HCEC 1CT (cell line): Measurements from ENCODE around the gene HM13.
"Not testable (repeated sequence)": the region's sequence is repeated elsewhere in the genome, so short reads cannot be mapped to it uniquely, and the experiment has no call there.

ENCODE experiments used
- DNase-seq: peaks from one replicate; pipeline ENCODE4 v3.0.0-alpha.2; 2017

The HM13 gene

DNA sequence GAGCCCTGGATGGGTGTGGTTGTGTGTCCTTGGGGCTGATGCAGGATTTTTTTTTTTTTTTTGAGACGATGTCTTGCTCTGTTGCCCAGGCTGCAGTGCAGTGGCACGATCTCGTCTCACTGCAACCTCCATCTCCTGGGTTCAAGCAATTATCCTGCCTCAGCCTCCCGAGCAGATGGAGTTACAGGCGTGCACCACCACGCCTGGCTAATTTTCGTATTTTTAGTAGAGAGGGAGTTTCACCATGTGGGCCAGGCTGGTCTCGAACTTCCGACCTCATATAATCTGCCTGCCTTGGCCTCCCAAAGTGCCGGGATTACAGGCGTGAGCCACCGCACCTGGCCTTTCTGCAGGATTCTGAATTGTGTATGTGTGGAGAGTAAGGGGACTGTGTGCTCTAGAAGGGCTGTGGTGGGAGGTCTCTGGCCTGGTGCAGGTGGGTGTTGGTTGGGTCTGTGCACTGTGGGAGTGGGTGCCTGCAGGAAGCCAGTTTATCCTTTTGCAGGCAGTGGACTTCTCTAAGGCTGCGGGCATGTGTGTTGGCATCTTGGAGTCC is 79.8 kb downstream of the HM13 start:
- no peak for DNase-seq

DNA sequence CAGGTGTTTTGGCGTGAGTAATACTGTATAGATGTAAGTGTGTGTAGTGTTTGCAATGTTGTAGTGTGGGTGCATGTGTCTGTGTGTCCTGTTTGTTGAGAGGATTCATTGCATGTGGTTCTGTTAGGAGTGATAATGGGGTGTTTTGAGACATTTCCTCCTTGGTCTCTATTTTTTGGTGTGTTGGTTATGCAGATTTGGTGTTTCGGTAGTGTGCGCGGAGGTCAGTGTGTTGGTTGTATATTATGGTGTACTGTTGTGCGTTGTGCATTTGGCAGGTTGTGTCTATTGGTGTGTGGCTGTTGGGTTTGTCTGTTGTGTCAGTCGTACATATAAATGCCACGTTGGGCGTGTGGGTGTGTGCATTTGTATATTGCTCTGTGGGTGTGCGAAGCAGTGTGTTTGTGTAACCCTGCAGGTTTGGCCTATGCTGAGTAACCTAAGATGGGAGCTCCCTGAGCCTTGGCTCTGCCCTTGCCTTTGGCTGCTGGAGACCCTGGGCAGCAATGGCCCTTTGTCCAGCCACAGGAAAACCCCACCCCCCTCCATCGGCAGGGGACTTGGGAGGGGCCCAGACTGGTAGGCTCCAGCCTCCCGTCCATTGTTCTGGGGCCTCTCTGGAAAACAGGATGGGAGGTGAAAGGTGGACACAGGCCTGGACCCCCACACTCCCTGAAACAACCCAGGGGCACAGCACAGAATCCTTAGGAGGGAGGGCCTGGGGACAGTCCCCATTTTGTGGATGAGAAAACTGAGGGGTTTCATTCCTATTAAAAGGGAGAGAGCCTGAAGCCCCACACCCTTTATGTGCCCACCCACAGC is 80.5 kb downstream of the HM13 start:
- no peak for DNase-seq

DNA sequence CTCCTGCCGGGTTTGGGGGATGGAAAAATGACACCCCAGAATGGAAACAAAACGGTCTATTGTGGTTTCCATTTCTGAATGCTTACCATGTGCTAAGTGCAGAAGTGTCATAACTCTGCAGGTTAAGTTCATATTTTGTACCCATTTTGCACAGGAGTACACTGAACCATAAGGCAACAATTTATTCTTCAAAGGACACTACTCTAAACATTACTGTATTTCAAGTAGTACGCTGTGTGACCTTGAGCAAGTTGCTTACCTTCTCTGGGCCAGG is 81.1 kb downstream of the HM13 start:
- no peak for DNase-seq

DNA sequence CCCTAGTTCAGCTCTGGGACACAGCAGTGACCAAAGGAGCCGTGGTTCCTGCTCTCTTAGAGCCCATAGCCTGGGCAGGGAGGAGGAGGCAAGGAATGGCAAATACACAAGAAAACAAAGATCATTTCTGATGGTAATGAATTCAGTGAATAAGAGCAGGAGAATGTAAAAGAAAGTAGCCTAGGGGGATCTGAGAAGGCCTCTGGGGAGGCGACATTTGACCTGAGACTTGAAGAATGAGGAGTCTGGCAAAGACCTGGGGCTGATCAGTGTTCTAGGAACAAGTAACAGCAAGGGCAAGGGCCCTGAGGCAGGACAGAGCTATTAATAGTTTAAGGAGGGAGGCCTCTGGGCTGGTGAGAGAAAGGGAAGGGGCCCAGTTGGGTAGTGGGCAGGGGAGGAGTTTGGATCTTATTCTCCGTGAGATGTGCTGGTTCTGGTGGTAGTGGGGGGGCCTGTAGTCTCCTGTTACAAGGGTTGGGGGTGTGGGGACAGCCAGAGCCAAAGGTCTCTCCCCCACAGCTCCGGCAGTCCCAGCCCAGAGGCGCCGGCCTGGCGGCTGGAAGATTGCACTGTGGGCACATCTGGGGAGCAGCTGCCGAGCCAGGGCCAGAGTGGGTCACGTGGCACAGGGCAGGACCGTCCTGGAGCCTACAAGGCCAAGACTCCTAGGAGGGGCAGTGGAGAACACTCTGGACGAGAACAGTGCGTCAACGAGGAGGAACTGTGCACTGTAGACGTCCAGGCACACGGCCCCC is 81.6 kb downstream of the HM13 start:
- DNase-seq, result peak; percentile 97

DNA sequence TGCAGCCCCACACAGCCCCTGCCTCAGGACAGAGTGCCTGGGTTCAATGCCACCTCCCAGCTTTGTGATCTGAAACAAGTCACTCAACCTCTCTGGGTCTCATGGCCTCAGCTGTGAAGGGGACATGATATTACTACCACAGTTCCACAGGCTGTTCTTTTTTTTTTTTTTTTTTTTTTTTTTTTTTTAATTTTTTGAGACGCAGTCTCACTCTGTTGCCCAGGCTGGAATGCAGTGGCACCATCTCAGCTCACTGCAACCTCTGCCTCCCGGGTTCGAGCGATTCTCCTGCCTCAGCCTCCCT is 82.1 kb downstream of the HM13 start:
- not testable (repeated sequence) for DNase-seq

DNA sequence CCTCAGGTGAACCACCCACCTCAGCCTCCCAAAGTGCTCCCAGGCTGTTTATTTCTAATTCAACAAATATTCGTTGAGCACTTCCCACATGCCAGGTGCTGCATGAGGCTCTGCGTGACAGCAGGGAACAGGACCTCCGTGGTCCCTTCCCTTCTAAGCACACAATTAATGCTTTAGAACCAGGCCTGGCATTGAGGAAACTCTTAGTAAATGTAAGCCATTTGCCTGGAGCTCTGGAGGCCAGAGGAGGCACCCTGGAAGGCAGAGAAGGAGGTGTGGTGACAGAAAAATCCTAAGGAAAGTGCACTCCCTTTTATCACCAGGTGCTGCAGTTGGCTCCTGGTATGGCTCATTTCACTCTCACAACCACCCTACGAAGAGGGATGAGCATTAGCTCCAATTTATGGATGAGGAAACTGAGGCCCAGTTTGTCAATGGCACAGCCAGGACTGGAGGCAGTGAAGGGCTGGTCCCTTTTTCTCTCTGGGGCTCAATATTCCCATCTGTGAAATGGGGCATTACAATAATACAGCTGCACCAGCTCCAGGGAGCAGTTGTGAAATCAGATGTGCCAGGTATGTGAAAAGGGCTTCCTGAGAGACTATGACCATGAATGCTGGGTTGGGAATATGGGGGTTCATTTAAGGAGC is 82.7 kb downstream of the HM13 start:
- no peak for DNase-seq

DNA sequence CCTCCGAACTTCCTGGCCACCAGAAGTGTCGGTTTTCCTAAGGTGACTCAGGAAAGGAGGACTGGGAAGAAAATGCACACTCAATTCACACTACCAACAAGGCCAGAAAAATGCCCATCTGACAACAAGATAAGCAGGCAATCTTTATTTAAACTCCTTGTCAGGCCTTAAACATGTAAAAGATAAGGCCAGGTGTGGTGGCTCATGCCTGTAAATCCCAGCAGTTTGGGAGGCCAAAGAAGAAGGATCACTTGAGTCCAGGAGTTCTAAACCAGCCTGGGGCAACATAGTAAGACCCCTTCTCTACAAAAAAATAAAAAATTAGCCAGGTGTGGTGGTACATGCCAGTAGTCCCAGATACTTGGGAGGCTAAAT is 83.2 kb downstream of the HM13 start:
- DNase-seq, result no peak

DNA sequence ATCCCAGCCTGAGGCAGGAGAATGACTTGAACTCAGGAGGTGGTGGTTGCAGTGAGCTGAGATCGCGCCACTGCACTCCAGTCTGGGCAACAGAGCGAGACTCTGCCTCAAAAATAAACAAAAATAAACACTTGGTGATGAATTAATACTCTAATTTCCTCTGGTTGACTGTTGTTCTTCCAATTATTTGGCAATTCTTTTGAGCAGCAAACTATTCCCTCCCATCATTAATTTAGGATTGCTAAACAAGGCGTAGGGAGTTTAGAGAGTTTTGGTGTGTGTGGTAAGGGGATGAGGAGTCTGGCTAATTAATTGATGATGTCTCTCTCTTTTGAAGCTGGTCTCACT is 88.2 kb downstream of the HM13 start:
- no peak for DNase-seq

DNA sequence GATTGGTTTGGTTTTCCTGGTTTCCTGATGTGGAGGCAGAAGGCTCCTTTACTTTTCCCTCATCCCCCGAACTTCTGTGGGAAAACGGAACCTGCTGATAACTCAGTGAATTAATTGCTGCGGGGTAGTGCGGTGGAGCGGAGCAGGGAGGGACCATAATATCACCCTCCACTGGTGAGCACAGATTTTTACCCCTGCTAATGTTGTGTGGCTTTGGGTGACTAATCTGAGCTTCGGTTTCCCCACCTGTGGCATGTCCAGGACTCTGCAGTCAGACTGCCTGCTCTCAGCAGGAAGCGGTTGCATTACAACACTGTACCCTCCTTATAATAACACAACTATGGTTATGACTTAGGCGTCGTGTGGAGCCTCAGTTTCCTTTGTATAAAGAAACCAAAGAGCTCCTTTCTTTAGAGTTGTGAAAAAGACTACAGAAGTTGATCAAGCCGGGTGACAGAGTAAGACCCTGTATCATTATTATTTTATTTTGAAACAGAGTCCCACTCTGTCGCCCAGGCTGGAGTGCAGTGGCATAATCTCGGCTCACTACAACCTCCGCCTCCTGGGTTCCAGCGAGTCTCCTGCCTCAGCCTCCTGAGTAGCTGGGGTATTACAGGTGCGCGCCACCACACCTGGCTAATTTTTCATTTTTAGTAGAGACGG is 88.7 kb downstream of the HM13 start:
- DNase-seq, result peak; percentile 64

DNA sequence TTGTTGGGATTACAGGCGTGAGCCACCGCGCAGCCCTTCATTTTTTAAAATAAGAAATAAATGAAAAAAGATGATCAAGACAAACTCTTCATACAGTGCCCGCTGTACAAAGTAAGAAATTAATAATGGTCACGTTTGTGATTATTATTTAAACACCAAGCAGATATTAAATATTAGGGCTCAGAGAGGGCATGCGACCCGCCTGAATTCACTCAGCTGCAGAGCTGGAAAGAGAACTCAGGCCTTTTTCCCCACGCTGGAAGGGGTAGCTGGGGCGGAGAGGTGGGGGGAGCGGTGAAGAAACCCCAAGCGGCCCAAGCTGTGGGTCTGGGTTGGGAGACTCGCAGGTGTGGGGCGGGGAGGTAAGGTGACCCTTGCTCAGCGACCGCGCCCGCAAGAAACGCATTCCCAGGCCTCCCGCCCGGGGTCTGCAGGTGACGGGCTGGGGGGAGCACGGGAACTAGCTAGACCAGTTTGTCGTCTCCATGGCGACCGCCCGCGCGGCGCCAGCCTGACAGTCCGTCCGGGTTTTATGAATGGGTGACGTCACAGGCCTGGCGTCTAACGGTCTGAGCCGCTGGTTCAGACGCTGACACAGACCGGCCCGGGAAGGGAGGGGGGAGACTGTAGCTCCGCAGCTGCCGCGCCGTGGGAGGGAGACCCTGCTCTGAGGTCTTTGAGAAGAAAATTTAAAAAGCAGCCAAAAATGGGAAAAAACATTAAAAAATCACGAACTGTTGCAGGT is 89.8 kb downstream of the HM13 start:
- peak; percentile 88 for DNase-seq

DNA sequence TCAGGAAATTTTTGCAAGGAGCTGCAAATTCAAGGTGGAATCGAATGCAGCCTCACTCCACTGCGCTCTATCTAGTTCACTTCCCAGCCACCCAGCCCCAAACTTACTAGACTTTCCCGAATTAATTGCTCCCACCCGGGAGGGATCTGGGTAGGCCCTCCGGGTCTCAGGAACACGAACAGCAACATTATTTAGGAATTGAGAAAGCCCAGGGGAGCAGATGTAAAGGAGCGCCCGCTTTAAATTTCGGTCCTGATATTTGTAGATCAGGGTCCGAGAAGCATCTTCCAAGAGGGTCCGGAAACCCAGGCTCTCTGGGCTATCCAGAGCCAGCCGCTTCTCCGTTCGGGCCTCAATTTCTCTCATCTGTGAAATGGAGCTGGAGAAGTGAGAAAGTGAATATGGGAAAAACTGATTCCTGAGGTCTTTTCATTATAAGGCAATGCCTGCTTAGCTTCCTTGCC is 90.4 kb downstream of the HM13 start:
- no peak for DNase-seq

DNA sequence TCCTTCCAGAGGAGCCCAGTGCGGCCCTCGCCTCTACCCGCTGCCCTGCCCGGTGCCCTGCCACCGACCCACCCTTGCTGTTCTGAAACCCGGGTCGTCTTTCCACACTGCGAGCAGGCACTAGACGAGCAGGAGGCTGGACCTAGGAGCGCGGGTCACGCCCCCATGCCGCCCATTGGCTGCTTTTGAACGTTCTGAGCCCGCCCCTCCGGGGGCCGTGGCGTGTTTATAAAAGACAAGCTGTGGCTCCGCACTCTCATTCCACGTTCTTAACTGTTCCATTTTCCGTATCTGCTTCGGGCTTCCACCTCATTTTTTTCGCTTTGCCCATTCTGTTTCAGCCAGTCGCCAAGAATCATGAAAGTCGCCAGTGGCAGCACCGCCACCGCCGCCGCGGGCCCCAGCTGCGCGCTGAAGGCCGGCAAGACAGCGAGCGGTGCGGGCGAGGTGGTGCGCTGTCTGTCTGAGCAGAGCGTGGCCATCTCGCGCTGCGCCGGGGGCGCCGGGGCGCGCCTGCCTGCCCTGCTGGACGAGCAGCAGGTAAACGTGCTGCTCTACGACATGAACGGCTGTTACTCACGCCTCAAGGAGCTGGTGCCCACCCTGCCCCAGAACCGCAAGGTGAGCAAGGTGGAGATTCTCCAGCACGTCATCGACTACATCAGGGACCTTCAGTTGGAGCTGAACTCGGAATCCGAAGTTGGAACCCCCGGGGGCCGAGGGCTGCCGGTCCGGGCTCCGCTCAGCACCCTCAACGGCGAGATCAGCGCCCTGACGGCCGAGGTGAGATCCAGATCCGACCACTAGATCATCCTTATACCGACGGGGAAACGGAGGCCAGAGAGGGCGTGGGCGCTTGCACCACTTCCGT is 91.0 kb downstream of the HM13 start, which contains the start of gene ID1:
ID1 (plus strand) TSS at position 259 of the 871 bp plus-strand sequence; CDS start at position 358, 99 bp downstream.
- peak; percentile 95 for DNase-seq

DNA sequence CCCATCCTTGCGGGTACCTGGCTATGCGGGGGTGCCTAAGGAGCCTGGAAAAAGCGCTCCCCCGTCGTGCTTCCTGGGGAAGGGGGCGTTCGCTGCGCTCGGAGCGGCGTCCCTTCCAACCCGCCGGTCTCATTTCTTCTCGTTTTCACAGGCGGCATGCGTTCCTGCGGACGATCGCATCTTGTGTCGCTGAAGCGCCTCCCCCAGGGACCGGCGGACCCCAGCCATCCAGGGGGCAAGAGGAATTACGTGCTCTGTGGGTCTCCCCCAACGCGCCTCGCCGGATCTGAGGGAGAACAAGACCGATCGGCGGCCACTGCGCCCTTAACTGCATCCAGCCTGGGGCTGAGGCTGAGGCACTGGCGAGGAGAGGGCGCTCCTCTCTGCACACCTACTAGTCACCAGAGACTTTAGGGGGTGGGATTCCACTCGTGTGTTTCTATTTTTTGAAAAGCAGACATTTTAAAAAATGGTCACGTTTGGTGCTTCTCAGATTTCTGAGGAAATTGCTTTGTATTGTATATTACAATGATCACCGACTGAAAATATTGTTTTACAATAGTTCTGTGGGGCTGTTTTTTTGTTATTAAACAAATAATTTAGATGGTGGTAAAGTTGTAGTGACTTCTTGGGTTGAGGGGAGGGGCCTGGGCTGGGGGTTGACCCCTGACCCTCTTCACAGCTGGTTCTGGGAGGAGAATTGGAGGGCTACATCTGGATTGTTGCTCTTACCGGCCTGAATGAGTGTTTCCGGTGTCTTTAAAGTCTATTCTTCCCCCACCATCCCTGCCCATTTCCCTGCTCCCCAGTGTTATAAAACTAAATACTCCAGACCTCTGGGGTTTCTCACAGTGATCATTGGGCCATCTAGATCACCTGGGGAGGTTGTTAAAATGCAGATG is 91.9 kb downstream of the HM13 start:
- DNase-seq, result peak; percentile 21

DNA sequence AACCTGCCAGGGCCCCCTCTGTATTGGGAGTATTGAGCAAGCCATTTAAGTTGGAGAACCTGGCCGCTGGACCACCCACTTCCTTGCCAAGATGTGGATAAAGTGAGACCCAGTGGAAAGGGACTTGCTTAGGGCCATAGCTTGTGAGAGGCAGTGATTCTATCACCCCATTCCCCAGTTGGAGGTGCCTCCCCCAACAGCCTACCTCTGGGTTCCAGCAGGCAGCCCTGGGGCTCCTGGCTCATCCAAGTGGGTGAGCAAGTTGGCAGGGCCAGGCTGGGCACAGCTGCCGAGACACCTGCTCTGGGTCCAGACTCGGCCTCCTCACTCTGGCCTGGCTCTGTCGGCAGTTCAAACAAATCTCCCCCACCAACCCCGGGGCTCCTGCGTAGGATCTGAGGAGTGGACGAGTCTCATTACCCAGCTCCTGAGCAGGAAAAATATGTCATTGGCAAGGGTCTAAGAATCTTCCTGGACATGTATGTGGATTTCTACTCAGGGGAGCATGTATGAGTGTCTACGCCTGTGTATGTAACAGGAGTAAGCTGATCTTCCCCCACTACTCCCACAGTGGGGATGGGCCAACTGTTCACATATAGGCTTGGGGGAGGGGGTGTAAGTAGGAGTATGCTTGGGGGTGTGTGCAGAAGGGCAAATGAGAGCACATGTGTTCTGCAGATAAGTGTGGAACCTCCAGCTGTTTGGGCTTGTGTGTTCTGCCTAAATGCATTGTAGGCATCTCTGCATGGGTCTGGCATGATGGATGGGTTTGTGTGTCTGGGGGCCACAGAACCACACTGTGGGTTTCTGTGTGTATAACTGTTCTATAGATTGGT is 92.8 kb downstream of the HM13 start:
- peak; percentile 9 for DNase-seq

DNA sequence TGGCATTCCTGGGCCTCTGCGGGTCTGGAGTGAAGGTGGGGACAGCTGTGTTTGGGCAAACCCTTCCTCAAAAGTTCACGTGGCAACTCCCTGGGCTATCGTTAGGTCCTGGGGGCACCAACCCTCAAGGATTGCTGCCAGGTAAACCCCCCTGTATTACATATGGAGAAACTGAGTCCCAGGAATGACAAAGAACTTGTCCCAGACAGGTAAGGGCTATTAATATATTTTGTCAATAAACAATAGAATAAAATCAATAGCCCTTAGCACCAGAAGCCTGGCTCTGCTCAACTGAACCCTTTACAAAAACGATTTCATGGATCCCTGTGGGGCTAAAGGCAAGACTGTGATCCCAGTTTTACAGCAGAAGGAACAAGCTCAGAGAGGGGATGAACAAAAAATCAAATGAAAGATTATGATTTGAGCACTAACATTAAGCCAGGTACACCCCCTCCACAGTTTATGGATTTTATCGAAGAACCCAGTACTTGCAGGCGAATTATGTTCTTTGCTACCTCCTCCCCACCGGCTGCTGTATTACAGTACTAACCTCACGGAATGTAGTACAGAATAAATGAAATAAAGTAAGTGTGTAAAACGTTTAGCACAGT is 93.5 kb downstream of the HM13 start:
- no peak for DNase-seq

DNA sequence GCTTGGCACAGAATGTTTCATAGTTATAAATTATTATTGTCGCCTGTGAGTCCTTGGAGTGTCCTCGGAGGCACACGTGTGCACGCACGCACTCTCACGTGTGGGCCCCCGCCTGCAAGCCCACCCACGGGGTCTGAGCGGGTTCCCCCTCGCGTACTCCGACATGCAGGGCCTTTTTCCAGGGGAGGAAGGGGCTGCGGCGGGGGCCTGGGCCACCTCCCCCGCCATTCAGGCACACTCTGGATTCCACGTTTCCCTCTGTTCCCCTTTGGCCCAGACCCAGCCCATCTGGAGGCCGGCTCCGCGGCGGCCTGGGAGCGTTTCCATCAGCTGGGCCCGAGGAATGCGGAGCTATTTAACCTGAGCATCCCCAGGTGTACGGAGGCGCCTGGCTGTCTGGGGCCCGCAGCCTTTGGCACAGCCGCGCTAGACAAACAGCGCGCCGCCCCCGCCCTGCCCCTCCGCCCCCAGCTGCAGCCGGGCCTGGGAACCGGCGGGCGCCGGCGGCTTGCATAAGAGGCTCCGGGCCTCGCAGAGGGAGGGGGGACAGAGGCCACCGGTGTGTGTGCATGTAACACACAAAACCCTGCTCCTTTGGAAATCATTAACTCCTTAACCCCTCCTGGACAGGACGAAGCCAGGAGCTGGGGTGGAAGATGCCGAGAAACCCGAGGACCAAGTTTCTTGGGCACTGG is 94.2 kb downstream of the HM13 start:
- DNase-seq, result peak; percentile 17

DNA sequence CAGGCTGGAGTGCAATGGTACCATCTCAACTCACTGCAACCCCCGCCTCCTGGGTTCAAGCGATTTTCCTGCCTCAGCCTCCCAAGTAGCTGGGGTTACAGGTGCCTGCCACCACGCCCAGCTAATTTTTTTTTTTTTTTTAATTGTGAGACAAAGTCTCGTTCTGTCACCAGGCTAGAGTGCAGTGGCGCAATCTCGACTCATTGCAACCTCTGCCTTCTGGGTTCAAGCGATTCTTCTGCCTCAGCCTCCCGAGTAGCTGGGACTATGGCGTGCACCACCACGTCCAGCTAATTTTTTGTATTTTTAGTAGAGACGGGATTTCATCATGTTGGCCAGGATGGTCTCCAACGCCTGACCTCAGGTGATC is 98.0 kb downstream of the HM13 start:
- not testable (repeated sequence) for DNase-seq

DNA sequence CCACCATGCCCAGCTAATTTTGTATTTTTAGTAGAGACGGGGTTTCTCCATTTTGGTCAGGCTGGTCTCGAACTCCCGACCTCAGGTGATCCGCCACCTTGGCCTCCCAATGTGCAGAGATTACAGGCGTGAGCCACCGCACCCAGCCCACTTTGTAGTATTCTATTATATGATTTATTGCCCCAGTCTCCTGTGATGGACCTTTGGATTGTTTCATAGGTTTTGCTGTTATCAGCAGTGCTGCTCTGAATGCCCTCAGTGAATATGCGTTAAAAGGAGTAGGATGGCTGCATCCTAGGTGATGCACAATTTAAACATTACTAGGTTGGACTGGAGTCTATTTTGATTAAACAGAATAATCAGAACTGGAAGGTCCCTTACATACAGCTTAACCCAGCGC is 101.2 kb downstream of the HM13 start:
- no peak for DNase-seq
